Neural progenitor cell (in vitro differentiated cells): Measurements from ENCODE around the gene CCDC169.

ENCODE experiments used
- CTCF ChIP-seq: fragments of 200-600 bp; sonication (generic); IDR thresholded peaks from 2 replicates; pipeline ENCODE4 v1.5.1; 2017; ENCODE audit warnings: antibody characterized with exemption, mild to moderate bottlenecking
- EZH2phosphoT487 ChIP-seq: fragments of 200-600 bp; sonication (generic); IDR thresholded peaks from 2 replicates; pipeline ENCODE4 v1.6.1; 2017; ENCODE audit warnings: antibody characterized with exemption

GRCh38 chr13:36242761-36243160 lies 54.9 kb downstream of the CCDC169 start:
- TF ChIP-seq CTCF, result no peak
- TF ChIP-seq EZH2phosphoT487, result no peak
